Retinal pigment epithelial cell (primary cell): ENCODE results near the gene PDYN.

ENCODE experiments used
- DNase-seq: peaks from one replicate; pipeline ENCODE4 v3.0.0-alpha.2; 2010; ENCODE audit warnings: low read depth
- H3K4me3 ChIP-seq: 2 replicates; pipeline ENCODE4 v1.5.1; 2011; ENCODE audit warnings: mild to moderate bottlenecking, low read length, control low read depth, moderate library complexity
- TF ChIP-seq, protein P1 (sequence below): conservative IDR thresholded peaks from 2 replicates; pipeline ENCODE4 v1.5.1; 2011; ENCODE audit warnings: low read depth, low read length, control low read depth, inconsistent platforms

Gene PDYN

DNA sequence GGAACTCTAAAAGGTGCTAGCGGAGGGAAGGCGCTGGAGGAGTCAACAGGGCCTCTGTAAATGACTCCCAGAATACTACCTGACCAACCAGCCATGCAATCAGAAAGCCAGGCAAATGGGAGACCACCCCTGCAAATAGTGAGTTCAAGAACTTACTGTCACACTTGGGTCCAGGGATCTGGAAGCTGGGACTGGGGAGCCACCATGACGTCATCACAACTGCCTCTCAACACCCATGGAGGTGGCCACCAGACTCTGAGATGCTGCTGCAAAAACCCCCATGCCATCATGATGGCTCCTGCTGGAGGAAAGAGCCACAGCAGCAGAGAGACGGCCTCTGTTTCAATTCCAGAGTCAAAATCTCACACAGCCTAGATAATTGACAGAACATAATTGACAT is 8.5 kb upstream of the PDYN start:
- no peak for DNase-seq
- TF ChIP-seq, protein P1, sequence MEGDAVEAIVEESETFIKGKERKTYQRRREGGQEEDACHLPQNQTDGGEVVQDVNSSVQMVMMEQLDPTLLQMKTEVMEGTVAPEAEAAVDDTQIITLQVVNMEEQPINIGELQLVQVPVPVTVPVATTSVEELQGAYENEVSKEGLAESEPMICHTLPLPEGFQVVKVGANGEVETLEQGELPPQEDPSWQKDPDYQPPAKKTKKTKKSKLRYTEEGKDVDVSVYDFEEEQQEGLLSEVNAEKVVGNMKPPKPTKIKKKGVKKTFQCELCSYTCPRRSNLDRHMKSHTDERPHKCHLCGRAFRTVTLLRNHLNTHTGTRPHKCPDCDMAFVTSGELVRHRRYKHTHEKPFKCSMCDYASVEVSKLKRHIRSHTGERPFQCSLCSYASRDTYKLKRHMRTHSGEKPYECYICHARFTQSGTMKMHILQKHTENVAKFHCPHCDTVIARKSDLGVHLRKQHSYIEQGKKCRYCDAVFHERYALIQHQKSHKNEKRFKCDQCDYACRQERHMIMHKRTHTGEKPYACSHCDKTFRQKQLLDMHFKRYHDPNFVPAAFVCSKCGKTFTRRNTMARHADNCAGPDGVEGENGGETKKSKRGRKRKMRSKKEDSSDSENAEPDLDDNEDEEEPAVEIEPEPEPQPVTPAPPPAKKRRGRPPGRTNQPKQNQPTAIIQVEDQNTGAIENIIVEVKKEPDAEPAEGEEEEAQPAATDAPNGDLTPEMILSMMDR: no peak
- no peak overlapping the region for H3K4me3 ChIP-seq

DNA sequence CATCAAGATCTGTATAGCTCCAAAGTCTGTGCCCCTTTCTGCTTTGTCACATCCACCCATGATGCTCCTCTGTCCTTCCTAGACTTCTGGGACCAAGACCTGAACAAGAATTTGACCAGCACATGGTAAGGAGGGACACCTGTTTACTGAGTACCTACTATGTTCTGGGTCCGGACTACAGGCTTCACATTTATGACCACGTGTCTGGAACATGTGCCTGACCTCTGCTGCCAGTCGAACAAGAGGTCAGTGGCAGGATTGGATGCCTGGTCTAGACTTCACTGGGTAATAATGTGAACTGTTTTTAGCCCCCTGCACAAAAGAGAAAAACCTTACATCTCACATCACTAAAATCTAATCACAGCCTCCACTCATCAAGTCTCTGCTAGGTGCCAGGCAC is 7.3 kb upstream of the PDYN start:
- TF ChIP-seq, protein P1: no peak
- no peak for DNase-seq
- H3K4me3 ChIP-seq: no peak overlapping the region

DNA sequence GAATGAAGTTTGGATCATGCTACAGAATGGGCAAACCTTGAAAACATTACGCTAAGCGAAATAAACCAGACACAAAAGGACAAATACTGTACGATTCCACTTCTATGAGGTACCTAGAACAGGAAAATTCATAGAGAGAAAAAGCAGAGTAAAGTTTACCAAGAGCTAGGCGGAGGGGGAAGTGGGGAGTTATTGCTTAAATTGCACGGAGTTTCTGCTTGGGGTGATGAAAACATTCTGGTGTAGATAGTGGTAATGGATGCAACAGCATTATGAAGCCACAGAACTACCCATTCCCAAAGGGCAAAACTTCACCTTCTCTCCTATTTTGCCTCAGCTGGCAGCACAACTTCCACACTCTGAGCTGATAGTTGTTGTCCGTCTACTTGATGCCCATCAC is 6.4 kb upstream of the PDYN start:
- TF ChIP-seq, protein P1: no peak
- no peak for DNase-seq
- no peak overlapping the region for H3K4me3 ChIP-seq

DNA sequence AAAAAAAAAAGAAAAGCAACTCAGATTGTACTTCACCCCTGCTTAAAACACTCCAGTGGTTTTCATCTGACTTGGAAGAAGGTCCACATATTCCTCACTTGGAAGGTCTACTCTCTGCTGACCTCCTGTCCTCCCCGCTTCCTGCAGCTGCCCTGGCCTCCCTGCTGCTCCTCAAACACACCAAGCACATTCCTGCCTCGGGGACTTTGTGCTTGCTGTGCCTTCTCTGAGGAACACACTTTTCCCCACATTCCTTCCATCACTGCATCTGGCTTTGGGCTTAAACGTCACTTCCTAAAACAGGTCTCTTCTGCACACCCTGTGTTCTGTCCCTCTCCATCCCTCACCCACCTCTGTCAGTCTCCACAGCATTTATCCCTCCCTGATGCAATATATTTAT is 4.9 kb upstream of the PDYN start:
- H3K4me3 ChIP-seq: no peak overlapping the region
- TF ChIP-seq, protein P1: no peak
- no peak for DNase-seq

DNA sequence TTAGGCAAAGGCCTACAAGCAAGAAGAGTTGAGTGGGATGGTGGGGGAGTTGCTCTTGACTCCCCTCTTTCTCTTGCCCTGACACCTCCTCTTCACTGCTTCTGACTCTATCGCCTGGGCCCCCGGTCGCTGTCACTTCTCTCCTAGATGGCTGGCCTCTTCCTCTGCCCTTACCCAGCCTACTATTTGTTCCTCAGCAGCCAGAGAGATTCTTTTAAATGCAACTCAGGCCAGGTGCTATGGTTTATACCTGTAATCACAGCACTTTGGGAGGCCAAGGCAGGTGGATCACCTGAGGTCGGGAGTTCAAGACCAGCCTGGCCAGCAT is 4.3 kb upstream of the PDYN start:
- TF ChIP-seq, protein P1: no peak
- DNase-seq: no peak
- no peak overlapping the region for H3K4me3 ChIP-seq

DNA sequence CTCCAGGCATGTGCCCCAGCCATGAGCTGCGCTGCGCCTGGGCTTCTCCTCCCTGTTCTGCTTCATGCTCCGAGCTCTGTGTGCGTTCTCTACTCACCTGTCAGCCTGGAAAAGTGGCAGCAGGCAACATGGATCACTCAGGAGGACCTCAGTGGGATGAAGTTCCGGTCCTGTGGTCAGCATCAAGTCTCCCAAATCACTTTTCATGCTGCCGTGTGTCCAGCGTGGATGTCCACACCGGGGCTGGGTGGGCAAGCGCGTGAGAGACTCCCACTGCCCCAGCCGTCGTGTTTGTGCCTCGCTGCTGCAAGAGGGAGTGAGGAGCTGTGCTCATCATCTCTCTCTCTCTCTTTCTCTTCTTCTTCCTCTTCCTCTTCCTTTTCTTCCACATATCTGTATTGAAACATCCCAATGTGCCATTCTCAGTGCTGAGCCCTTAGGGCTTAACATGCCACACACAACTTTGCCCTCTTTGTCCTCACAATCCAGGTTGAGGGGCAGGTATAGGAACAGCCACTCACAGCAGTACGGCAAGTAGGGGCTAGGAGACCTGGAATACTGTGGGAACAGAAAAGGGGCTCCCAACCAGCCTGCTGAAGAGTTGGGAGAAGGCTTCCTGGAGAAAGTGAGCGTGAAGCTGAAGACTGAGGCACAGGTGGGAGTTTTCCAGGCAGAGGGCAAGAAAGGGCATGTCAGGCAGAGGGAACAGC is 3.8 kb upstream of the PDYN start:
- TF ChIP-seq, protein P1: no peak
- DNase-seq: no peak
- no peak overlapping the region for H3K4me3 ChIP-seq

DNA sequence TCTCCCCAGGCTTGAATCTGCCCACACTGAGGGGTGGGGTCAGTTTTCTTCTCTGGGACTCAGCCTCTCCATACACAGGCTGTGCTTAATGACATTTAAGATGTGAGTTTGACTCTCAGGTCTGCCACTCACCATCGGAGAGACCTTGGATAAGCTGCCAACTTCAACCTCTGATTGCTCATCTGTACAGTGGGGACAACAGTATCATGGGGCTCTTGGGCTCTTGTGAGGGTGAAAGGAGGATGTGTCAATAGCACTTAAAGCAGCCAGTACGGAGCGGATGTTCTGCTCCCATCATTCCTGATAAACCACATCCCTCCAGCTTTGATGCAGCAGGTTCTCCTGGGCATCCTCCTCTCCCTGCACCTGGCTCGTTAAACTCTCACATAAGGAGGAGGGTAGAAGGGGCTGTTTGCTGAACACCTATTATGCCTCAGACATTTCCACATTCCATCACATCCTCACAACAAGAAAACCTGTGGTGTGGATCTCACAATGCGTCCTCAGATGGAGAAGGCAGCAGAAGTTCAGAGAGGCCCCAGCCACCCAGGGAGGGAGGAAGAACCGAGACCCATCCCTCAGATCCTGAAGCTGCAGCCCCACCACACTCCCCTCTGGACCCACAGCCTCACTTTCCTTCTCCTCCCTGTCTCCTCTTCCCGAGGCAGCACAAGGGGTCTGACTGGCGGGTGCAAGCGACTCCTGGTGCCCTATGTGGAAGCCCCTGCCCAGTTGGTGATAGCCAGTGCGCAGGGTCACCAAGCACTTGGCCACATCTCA is 1.9 kb upstream of the PDYN start:
- H3K4me3 ChIP-seq: no peak overlapping the region
- TF ChIP-seq, protein P1: no peak
- no peak for DNase-seq
